GM13977 (cell line): Measurements from ENCODE around the gene CREBRF.
"Not testable (repeated sequence)": the region's sequence is repeated elsewhere in the genome, so short reads cannot be mapped to it uniquely, and the experiment has no call there.

Experiments used
- DNase-seq: peaks from one replicate; pipeline ENCODE4 v3.0.0; 2012; ENCODE audit warnings: low spot score
- in situ Hi-C: fragments of 300-500 bp; cut with MboI; formaldehyde crosslinking; loops from one replicate; pipeline ENCODE4 v1.12.0; 2022; ENCODE audit warnings: low sequenced_read_pairs, low pct_unique_long_range_greater_than_20kb, mixed read lengths, inconsistent platforms; ENCODE audit not compliant: unreplicated experiment
- TF ChIP-seq, protein P1 (sequence below): IDR thresholded peaks from 2 replicates; pipeline ENCODE4 v1.5.1; 2012; ENCODE audit warnings: mild to moderate bottlenecking, control low read depth; ENCODE audit not compliant: insufficient read depth; ENCODE audit errors: extremely low read depth, missing control alignments

The CREBRF gene

DNA sequence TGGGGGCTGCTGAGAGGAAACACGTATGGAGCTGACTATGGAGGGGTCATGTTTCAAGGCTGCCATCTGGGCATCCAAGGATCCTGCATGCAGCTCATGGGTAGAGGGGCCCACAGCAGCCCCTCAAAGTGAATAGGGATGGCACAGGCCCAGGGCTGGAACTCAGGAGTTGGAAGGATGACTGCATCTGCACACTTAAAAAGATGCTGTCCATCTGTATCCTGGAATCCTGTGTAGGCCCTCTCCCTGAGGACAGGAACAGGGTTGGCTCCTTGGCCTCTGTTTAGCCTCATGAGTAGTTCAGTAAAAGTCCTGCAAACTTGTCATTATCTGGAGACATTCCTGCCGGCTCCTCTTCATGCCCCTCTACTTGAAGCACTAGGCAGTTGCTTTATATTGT, 92.2 kb downstream of the CREBRF start:
- no peak for DNase-seq
- TF ChIP-seq, protein P1, sequence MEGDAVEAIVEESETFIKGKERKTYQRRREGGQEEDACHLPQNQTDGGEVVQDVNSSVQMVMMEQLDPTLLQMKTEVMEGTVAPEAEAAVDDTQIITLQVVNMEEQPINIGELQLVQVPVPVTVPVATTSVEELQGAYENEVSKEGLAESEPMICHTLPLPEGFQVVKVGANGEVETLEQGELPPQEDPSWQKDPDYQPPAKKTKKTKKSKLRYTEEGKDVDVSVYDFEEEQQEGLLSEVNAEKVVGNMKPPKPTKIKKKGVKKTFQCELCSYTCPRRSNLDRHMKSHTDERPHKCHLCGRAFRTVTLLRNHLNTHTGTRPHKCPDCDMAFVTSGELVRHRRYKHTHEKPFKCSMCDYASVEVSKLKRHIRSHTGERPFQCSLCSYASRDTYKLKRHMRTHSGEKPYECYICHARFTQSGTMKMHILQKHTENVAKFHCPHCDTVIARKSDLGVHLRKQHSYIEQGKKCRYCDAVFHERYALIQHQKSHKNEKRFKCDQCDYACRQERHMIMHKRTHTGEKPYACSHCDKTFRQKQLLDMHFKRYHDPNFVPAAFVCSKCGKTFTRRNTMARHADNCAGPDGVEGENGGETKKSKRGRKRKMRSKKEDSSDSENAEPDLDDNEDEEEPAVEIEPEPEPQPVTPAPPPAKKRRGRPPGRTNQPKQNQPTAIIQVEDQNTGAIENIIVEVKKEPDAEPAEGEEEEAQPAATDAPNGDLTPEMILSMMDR = no peak
- in situ Hi-C loops = loop anchor here (25.0 kb wide), 1 partner anchor 161 kb away; the partner anchor contains the start of gene ATP6V0E1

DNA sequence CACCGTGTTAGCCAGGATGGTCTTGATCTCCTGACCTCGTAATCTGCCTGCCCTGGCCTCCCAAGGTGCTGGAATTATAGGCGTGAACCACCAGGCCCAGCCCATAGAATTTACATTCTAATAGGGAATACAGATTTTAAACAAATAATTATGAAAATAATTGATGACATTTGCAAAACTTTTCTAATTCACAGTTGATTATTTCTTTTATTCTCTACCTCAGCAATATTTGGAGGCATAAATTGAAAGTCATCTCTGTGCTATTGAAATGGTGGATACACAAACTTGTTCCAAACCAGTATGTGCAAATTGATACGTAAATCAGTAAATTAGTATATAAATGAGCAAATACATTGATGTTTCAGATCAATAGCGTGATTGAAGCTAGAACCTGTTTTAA, 96.4 kb downstream of the CREBRF start:
- DNase-seq = no peak
- in situ Hi-C loops = no loop called here
- TF ChIP-seq, protein P1 = no peak

DNA sequence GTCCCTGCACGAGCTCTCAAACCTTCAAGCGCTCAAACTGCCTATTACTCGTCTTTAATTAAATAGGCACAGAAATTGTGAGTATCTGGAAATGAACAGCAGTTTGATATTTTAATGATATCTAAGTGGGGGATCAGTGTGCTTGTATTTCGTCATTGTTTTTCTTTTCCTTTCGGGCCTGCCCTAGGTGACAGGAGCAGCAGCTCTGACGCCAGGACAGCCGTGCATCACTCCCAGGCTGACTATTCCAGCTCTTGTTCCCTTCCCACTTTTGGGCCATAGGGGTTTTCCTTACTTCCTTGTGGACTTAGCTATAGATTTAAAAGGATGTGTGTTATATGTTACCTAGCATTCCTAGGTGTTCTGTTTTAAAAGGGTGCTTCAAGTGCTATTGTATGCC, 97.7 kb downstream of the CREBRF start:
- DNase-seq = no peak
- TF ChIP-seq, protein P1 = no peak
- in situ Hi-C loops = no loop called here

DNA sequence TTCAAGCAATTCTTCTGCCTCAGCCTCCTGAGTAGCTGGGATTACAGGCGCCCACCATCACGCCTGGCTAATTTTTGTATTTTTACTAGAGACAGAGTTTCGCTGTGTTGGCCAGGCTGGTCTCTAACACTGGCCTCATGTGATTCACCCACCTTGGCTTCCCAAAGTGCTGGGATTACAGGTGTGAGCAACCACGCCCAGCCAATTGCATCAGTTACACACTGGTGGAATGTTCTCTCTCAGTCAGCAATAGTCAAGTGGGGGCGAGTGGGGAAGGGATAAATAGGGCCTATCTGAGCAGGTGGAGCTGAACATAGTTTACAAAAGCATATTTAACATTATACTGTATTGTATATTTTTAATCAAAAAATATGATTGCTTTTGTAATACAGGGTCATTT, 98.5 kb downstream of the CREBRF start:
- in situ Hi-C loops, DNase-seq: not testable (repeated sequence)

DNA sequence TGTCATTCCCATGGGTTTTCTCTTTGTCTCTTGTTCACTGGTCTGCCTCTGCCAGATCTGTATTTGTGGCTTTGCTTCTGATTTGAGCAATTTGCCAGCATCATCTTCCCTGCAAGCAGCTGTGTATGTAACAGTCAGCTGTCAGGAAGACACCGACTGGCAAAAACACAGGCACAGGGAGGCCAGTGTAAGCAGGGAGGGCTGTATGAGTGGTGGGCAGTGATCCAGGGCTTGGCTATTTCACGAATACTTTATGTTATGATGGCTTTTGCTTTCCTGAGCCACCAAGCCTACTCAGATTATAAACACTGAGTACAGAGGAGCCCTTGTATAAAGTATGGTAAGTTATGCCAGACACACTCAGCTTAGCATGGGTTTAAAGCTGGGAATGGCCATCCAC, 99.8 kb downstream of the CREBRF start:
- in situ Hi-C loops = no loop called here
- DNase-seq = no peak
- TF ChIP-seq, protein P1 = no peak

DNA sequence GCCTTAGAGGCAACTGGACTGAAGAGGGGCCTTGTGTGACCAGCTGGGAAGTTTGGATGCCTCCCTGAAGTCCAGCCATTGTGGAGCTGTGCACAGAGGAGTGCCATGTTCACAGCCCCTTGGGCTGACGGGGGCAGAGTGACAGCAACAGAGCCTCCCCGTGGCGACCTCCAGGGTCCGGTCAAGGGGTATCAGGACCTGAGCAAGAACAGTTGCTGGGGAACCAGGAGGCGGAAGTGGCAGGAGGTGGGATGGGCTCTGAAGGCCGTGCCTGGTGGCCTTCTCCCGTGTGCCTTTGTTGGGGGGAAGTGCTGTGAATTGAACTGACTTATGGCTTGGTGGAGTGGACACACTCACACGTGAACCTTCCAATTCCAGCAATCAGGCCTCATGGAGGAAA, 102.2 kb downstream of the CREBRF start:
- DNase-seq = no peak
- TF ChIP-seq, protein P1 = no peak
- in situ Hi-C loops = no loop called here

DNA sequence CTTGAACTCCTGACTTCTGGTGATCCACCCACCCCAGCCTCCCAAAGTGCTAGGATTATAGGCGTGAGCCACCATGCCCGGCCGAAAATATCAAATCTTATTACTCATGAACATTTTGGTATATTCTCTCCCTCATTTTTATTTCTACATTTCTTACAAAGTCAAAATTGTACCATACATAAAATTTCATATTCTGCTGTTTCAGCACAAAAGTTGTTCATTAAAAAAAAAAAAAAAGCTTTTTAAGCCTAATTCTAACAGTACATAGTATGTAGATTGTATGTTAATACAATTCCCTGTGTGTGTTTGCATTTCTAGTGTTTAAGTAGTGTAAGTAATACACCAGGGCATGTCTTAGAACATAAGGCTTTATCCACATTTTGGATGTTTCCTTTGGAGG, 103.1 kb downstream of the CREBRF start:
- in situ Hi-C loops = no loop called here
- TF ChIP-seq, protein P1 = no peak
- DNase-seq = no peak
